ENCODE results near the gene STK33.

GRCh38 chr11:8640267-8640906, 46.4 kb upstream of the STK33 start:
- no peak for TF ChIP-seq POLR2A (IDR thresholded peaks at IDR 0.05)
- TF ChIP-seq, protein P1, sequence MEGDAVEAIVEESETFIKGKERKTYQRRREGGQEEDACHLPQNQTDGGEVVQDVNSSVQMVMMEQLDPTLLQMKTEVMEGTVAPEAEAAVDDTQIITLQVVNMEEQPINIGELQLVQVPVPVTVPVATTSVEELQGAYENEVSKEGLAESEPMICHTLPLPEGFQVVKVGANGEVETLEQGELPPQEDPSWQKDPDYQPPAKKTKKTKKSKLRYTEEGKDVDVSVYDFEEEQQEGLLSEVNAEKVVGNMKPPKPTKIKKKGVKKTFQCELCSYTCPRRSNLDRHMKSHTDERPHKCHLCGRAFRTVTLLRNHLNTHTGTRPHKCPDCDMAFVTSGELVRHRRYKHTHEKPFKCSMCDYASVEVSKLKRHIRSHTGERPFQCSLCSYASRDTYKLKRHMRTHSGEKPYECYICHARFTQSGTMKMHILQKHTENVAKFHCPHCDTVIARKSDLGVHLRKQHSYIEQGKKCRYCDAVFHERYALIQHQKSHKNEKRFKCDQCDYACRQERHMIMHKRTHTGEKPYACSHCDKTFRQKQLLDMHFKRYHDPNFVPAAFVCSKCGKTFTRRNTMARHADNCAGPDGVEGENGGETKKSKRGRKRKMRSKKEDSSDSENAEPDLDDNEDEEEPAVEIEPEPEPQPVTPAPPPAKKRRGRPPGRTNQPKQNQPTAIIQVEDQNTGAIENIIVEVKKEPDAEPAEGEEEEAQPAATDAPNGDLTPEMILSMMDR (IDR thresholded peaks at IDR 0.05), result no peak

All from adrenal gland (tissue), 5 donors.